ENCODE results near the gene TRABD2A.

- TF ChIP-seq CTCF (IDR thresholded peaks at IDR 0.05) (no peak), POLR2A (IDR thresholded peaks at IDR 0.05) (no peak)
Measured at GRCh38 chr2:84776011-84776410, 104.9 kb downstream of the TRABD2A start.

Measured in uterus (tissue), 2 donors.